GM13977 (cell line): ENCODE results near the gene RALA.

Experiments
- DNase-seq: peaks from one replicate; pipeline ENCODE4 v3.0.0; 2012; ENCODE audit warnings: low spot score
- CTCF ChIP-seq: IDR thresholded peaks from 2 replicates; pipeline ENCODE4 v1.5.1; 2012; ENCODE audit warnings: mild to moderate bottlenecking, control low read depth; ENCODE audit not compliant: insufficient read depth; ENCODE audit errors: extremely low read depth, missing control alignments
- in situ Hi-C: fragments of 300-500 bp; cut with MboI; formaldehyde crosslinking; loops from one replicate; pipeline ENCODE4 v1.12.0; 2022; ENCODE audit warnings: low sequenced_read_pairs, low pct_unique_long_range_greater_than_20kb, mixed read lengths, inconsistent platforms; ENCODE audit not compliant: unreplicated experiment

Gene RALA

GRCh38 chr7:39624935-39625694 is 1.7 kb downstream of the RALA start:
- in situ Hi-C loops = no loop called here
- no peak for DNase-seq
- TF ChIP-seq CTCF = no peak

- in situ Hi-C loops = no loop called here
- TF ChIP-seq CTCF = no peak
- no peak for DNase-seq
These were observed 8.4 kb downstream of the RALA start for GRCh38 chr7:39631736-39632308.

- in situ Hi-C loops = no loop called here
- DNase-seq = no peak
- TF ChIP-seq CTCF = no peak
These were observed 10.4 kb downstream of the RALA start for GRCh38 chr7:39633563-39634477.

- no peak for DNase-seq
- in situ Hi-C loops = no loop called here
- TF ChIP-seq CTCF = no peak
These were observed 11.1 kb downstream of the RALA start for GRCh38 chr7:39634478-39634805.

- in situ Hi-C loops = no loop called here
These were observed 14.0 kb downstream of the RALA start for GRCh38 chr7:39637400-39637799.

More at GRCh38 chr7:39637400-39637799, 14.0 kb downstream of the RALA start:
- no peak for DNase-seq
- no peak for TF ChIP-seq CTCF
